T-helper 2 cell treated with Interferon-gamma antibody and Interleukin-4, amounts not matched to agents 100 ng/mL and 5 ng/mL, for 36 hours (primary cell): ENCODE results near the gene ZNF346. TPM values are rescaled to one million over a fixed set of nuclear protein-coding genes. Genes with fewer than 3 reads are reported as not detected.
"Not testable (repeated sequence)": the region's sequence is repeated elsewhere in the genome, so short reads cannot be mapped to it uniquely, and the experiment has no call there.

ENCODE experiments used
- intact Hi-C: fragments of 100-400 bp; cut with micrococcal nuclease; formaldehyde crosslinking; loops from one replicate; pipeline ENCODE4 v1.15.1; 2023
- total RNA-seq: library from RNA; stranded (reverse); gene quantifications from 2 replicates; pipeline ENCODE4 v1.2.3, GENCODE V29; 2022

ZNF346 gene
- total RNA-seq, 1 donor from 2014 or later: 32.7 TPM

GRCh38 chr5:177008716-177009115 is 13.8 kb upstream of the ZNF346 start:
- intact Hi-C loops: no loop called here

- intact Hi-C loops: no loop called here
Observed at GRCh38 chr5:177010153-177010552, 12.3 kb upstream of the ZNF346 start.

- intact Hi-C loops: no loop called here
Observed at GRCh38 chr5:177015156-177015555, 7.3 kb upstream of the ZNF346 start.

GRCh38 chr5:177018341-177018740 is 4.2 kb upstream of the ZNF346 start:
- intact Hi-C loops: no loop called here

- intact Hi-C loops: no loop called here
Observed at GRCh38 chr5:177020033-177020432, 2.5 kb upstream of the ZNF346 start.

GRCh38 chr5:177023303-177023664 is 788 bp downstream of the ZNF346 start:
- intact Hi-C loops: no loop called here

- intact Hi-C loops: no loop called here
Observed at GRCh38 chr5:177024559-177024958, 2.1 kb downstream of the ZNF346 start.

GRCh38 chr5:177025101-177025601 is 2.7 kb downstream of the ZNF346 start:
- intact Hi-C loops: no loop called here

GRCh38 chr5:177027665-177028064 is 5.2 kb downstream of the ZNF346 start:
- intact Hi-C loops: no loop called here

GRCh38 chr5:177029498-177029897 is 7.0 kb downstream of the ZNF346 start:
- intact Hi-C loops: no loop called here

GRCh38 chr5:177035976-177036375 is 13.5 kb downstream of the ZNF346 start:
- intact Hi-C loops: no loop called here

GRCh38 chr5:177036443-177036842 is 13.9 kb downstream of the ZNF346 start:
- intact Hi-C loops: no loop called here

GRCh38 chr5:177036921-177037320 is 14.4 kb downstream of the ZNF346 start:
- intact Hi-C loops: no loop called here

GRCh38 chr5:177040814-177041420 is 18.4 kb downstream of the ZNF346 start:
- intact Hi-C loops: no loop called here

- intact Hi-C loops: no loop called here
Observed at GRCh38 chr5:177041936-177042335, 19.4 kb downstream of the ZNF346 start.

GRCh38 chr5:177043114-177043513 is 20.6 kb downstream of the ZNF346 start:
- intact Hi-C loops: no loop called here

- intact Hi-C loops: no loop called here
Observed at GRCh38 chr5:177043958-177044357, 21.5 kb downstream of the ZNF346 start.

- intact Hi-C loops: no loop called here
Observed at GRCh38 chr5:177044641-177045040, 22.1 kb downstream of the ZNF346 start.

- intact Hi-C loops: no loop called here
Observed at GRCh38 chr5:177045631-177046030, 23.1 kb downstream of the ZNF346 start.

GRCh38 chr5:177048531-177048930 is 26.0 kb downstream of the ZNF346 start:
- intact Hi-C loops: not testable (repeated sequence)

- intact Hi-C loops: no loop called here
Observed at GRCh38 chr5:177049285-177049684, 26.8 kb downstream of the ZNF346 start.

- intact Hi-C loops: no loop called here
Observed at GRCh38 chr5:177064500-177065277, 42.2 kb downstream of the ZNF346 start.

GRCh38 chr5:177065491-177065890 is 43.0 kb downstream of the ZNF346 start:
- intact Hi-C loops: no loop called here
